Left lung (tissue), 10 donors: Measurements from ENCODE around the gene IFNL1. TPM values are rescaled to one million over a fixed set of nuclear protein-coding genes. Genes with fewer than 3 reads are reported as not detected.
A peak's percentile ranks its signal among the peaks of the same experiment; 100 is the strongest.

Source experiments
- ATAC-seq: fragments of 200-7000 bp; cut with Tn5 transposase; one replicate; pipeline ENCODE4 v1.9.1; 2020; ENCODE audit warnings: moderate library complexity
- DNase-seq, 4 donors: peaks; one replicate each; pipeline ENCODE4 v3.0.0-alpha.2; 2013 to 2020
- H3K27ac ChIP-seq, 2 donors: fragments of 200-600 bp; sonication (generic) in 1 of 2; one replicate each; pipeline versions ENCODE4 v1.5.0 to v1.8.0; 2020 to 2021
- H3K27me3 ChIP-seq, 2 donors: fragments of 200-600 bp; sonication (generic) in 1 of 2; one replicate each; pipeline versions ENCODE4 v1.5.0 to v1.8.0; 2020 to 2021
- H3K36me3 ChIP-seq, 2 donors: fragments of 200-600 bp; sonication (generic) in 1 of 2; one replicate each; pipeline versions ENCODE4 v1.5.0 to v1.8.0; 2020 to 2021
- H3K4me1 ChIP-seq, 2 donors: fragments of 200-600 bp; one replicate each; pipeline ENCODE4 v1.8.0; 2021
- H3K4me3 ChIP-seq, 2 donors: fragments of 200-600 bp; sonication (generic) in 1 of 2; one replicate each; pipeline versions ENCODE4 v1.5.0 to v1.8.0; 2020 to 2021; ENCODE audit warnings: mild to moderate bottlenecking in 1 of 2
- H3K9me3 ChIP-seq, 2 donors: fragments of 200-600 bp; sonication (generic) in 1 of 2; one replicate each; pipeline versions ENCODE4 v1.5.0 to v1.8.0; 2020 to 2021
- intact Hi-C, 2 donors: fragments of 100-400 bp; cut with DNase I; formaldehyde crosslinking; loops; one replicate each; pipeline versions ENCODE4 v1.11.2 to v1.14.2; 2022
- polyA plus RNA-seq, 6 donors: library from polyadenylated mRNA; unstranded; fragments of 120-200 nt; gene quantifications; one replicate each; pipeline ENCODE4 v1.2.1, GENCODE V29; 2013; ENCODE audit not compliant: insufficient read length in 6 of 6
- total RNA-seq, 2 donors: library from RNA; stranded (reverse); fragmentation: NEBNext Ultra II Directional; extraction: Animal tissue kit (Norgen Biotek cat#: 25700); gene quantifications; one replicate each; pipeline ENCODE4 v1.2.1, GENCODE V29; 2021
- TF ChIP-seq, protein P1 (sequence below), 2 donors: fragments of 200-600 bp; sonication (generic) in 1 of 2; IDR thresholded peaks; one replicate each; pipeline versions ENCODE4 v1.5.0 to v1.8.0; 2021; ENCODE audit warnings: antibody characterized with exemption in 2 of 2
- donor health status: DM: no; HTN: yes; CAD: no.
- donor health status: DM: no; HTN: no; CAD: no.

IFNL1 gene
- total and polyA plus RNA-seq, 8 donors: not detected

DNA sequence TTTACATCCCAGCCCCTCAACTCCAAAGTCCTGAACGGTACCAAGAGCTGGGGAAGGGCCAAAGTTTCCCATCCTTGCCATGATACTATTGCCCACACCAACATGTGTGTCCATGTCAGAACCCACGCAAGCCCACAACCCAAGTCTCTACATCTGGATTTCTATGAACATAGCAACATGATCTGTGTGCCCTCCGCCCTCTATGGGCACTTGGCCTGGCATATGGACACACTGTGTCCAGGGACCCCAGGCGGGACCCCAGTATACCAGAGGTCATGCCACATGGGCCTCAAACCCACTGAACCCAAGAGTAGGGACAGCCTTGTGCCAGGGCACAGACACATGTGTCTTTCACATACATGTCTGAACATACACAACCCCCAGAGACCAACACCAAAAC, 22.5 kb downstream of the IFNL1 start:
- peaks cover 0 to 18% of the 10 kb centered on the region in 2 donors for H3K27me3 ChIP-seq
- no peaks in the 10 kb centered on the region for H3K9me3 ChIP-seq
- intact Hi-C loops: no loop called here
- DNase-seq (peak in 1 of 4 donors; percentile 18), ATAC-seq (no peak)
- H3K4me3 ChIP-seq: no peak overlapping the region
- no peak overlapping the region for H3K27ac ChIP-seq
- H3K4me1 ChIP-seq: peaks cover 0 to 4% of the 10 kb centered on the region in 2 donors
- TF ChIP-seq, protein P1, sequence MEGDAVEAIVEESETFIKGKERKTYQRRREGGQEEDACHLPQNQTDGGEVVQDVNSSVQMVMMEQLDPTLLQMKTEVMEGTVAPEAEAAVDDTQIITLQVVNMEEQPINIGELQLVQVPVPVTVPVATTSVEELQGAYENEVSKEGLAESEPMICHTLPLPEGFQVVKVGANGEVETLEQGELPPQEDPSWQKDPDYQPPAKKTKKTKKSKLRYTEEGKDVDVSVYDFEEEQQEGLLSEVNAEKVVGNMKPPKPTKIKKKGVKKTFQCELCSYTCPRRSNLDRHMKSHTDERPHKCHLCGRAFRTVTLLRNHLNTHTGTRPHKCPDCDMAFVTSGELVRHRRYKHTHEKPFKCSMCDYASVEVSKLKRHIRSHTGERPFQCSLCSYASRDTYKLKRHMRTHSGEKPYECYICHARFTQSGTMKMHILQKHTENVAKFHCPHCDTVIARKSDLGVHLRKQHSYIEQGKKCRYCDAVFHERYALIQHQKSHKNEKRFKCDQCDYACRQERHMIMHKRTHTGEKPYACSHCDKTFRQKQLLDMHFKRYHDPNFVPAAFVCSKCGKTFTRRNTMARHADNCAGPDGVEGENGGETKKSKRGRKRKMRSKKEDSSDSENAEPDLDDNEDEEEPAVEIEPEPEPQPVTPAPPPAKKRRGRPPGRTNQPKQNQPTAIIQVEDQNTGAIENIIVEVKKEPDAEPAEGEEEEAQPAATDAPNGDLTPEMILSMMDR (IDR thresholded peaks at IDR 0.05): no peak
- H3K36me3 ChIP-seq: peaks cover 0 to 18% of the 10 kb centered on the region in 2 donors

DNA sequence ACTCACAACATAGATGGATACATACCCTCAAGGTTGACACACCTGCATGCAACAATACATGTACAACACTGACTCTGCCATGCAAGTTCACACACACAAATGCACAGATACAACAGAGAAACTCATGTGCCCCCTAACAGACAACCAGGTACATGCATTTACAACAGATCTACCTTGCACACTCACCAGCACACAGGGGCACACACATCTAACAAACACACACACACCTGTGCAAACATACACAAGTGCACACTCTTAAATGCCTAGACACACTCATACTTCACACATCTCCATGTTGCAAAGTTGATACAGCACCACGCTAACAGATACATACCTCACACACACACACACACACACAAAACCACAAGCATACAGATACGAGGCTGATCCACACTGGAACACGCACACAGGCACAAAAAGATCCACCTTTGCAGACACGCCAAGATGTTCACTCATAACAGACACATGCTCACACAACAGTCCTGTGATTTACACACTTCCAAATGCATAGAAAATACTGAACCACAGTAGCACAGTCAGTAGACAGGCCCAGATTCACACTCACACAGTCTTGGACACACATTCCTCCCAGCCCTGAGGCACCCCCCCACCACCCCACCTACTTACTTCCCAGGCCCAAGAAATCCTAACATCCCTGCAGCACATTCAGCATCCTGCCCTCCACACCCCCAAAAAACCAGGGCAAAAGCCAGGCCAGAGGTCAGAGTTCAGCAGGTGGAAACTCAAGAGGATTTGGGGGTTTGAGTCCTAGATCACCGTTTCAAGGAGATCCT, 23.1 kb downstream of the IFNL1 start:
- TF ChIP-seq, protein P1 (IDR thresholded peaks at IDR 0.05): no peak
- Histone ChIP-seq H3K27ac (no peak overlapping the region), H3K4me3 (no peak overlapping the region), H3K36me3 (peaks cover 0 to 12% of the 10 kb centered on the region in 2 donors), H3K4me1 (peaks cover 0 to 4% of the 10 kb centered on the region in 2 donors), H3K27me3 (peaks cover 0 to 18% of the 10 kb centered on the region in 2 donors), H3K9me3 (no peaks in the 10 kb centered on the region)
- DNase-seq (no peak), ATAC-seq (no peak)
- intact Hi-C loops: no loop called here

GRCh38 chr19:39319892-39320248, 23.7 kb downstream of the IFNL1 start:
- peaks cover 0 to 8% of the 10 kb centered on the region in 2 donors for H3K4me1 ChIP-seq
- intact Hi-C loops: no loop called here
- H3K27ac ChIP-seq: no peak overlapping the region
- no peaks in the 10 kb centered on the region for H3K9me3 ChIP-seq
- H3K36me3 ChIP-seq: peaks cover 0 to 6% of the 10 kb centered on the region in 2 donors
- TF ChIP-seq, protein P1 (IDR thresholded peaks at IDR 0.05): no peak
- H3K27me3 ChIP-seq: peaks cover 0 to 18% of the 10 kb centered on the region in 2 donors
- peak in 1 of 4 donors; percentile 58 for DNase-seq
- no peak for ATAC-seq
- no peak overlapping the region for H3K4me3 ChIP-seq

DNA sequence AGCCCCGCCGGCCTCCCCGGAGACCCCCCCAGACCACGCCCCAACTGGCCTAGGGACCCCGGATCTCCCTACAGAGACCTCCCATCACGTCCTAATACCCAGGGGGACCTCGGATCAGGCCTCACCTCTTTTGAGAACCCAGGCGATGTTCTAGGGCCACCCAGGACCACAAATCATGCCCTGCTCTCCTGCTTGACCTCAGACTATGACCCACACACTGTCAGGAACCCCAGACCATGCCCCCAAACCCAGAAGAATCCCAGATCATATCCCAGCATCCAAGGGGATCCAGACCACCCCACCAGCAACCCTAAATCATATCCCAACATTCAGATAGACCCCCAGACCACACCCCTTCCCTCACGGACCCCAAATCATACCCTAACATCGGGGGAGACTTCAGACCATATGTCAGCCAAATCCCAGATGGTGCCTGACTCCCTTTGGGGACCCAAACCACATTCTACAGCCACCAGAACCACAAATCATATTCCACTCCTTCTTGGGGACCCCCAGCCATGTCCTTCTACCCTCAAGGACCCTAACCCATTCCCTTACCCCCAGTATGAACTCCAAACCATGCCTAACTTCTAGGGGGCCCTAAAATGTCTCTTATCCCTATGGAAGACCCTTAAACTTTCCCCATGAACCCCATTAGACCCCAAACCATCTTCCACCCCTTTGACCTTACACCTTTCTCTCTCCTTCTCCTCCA, 25.1 kb downstream of the IFNL1 start:
- H3K27me3 ChIP-seq: peaks cover 0 to 18% of the 10 kb centered on the region in 2 donors
- no peak overlapping the region for H3K4me3 ChIP-seq
- ATAC-seq (no peak), DNase-seq (no peak)
- no peaks in the 10 kb centered on the region for H3K36me3 ChIP-seq
- TF ChIP-seq, protein P1 (IDR thresholded peaks at IDR 0.05): no peak
- no peaks in the 10 kb centered on the region for H3K9me3 ChIP-seq
- intact Hi-C loops: no loop called here
- H3K27ac ChIP-seq: no peak overlapping the region
- H3K4me1 ChIP-seq: peaks cover 0 to 11% of the 10 kb centered on the region in 2 donors

GRCh38 chr19:39321832-39322176, 25.6 kb downstream of the IFNL1 start:
- Histone ChIP-seq H3K27ac (no peak overlapping the region), H3K4me3 (no peak overlapping the region), H3K36me3 (no peaks in the 10 kb centered on the region), H3K4me1 (peaks cover 0 to 11% of the 10 kb centered on the region in 2 donors), H3K9me3 (no peaks in the 10 kb centered on the region), H3K27me3 (peaks cover 0 to 18% of the 10 kb centered on the region in 2 donors)
- TF ChIP-seq, protein P1 (IDR thresholded peaks at IDR 0.05): no peak
- intact Hi-C loops: no loop called here
- DNase-seq (no peak), ATAC-seq (no peak)
